ENCODE results near the gene RRP9.
A peak's percentile ranks its signal among the peaks of the same experiment; 100 is the strongest.

The RRP9 gene

GRCh38 chr3:51961011-51961410 lies 19.3 kb upstream of the RRP9 start:
- H3K4me3 ChIP-seq (replicated peaks; ENCODE audit: low read depth, low read length) = no peak overlapping the region
- no peak for TF ChIP-seq CTCF (IDR thresholded peaks at IDR 0.05; ENCODE audit: low read depth, low read length, missing control alignments)
- no peak for DNase-seq (ENCODE audit: extremely low read depth, low read depth)

- TF ChIP-seq CTCF (IDR thresholded peaks at IDR 0.05; ENCODE audit: low read depth, low read length, missing control alignments) = no peak
- no peak for DNase-seq (ENCODE audit: extremely low read depth, low read depth)
- H3K4me3 ChIP-seq (replicated peaks; ENCODE audit: low read depth, low read length) = no peak overlapping the region
Observed at GRCh38 chr3:51960386-51960785, 18.7 kb upstream of the RRP9 start.

GRCh38 chr3:51959651-51960050 lies 17.9 kb upstream of the RRP9 start:
- no peak for DNase-seq (ENCODE audit: extremely low read depth, low read depth)
- H3K4me3 ChIP-seq (replicated peaks; ENCODE audit: low read depth, low read length) = no peak overlapping the region
- no peak for TF ChIP-seq CTCF (IDR thresholded peaks at IDR 0.05; ENCODE audit: low read depth, low read length, missing control alignments)

GRCh38 chr3:51958603-51959521 lies 17.2 kb upstream of the RRP9 start:
- DNase-seq (ENCODE audit: extremely low read depth, low read depth) = no peak
- no peak for TF ChIP-seq CTCF (IDR thresholded peaks at IDR 0.05; ENCODE audit: low read depth, low read length, missing control alignments)
- no peak overlapping the region for H3K4me3 ChIP-seq (replicated peaks; ENCODE audit: low read depth, low read length)

- no peak for TF ChIP-seq CTCF (IDR thresholded peaks at IDR 0.05; ENCODE audit: low read depth, low read length, missing control alignments)
- no peak for DNase-seq (ENCODE audit: extremely low read depth, low read depth)
Observed at GRCh38 chr3:51957520-51958205, 16.0 kb upstream of the RRP9 start.

GRCh38 chr3:51955893-51956770 lies 14.4 kb upstream of the RRP9 start:
- peak; percentile 52 for TF ChIP-seq CTCF (IDR thresholded peaks at IDR 0.05; ENCODE audit: low read depth, low read length, missing control alignments)
- DNase-seq (ENCODE audit: extremely low read depth, low read depth) = no peak
- 0 out of 2 replicates have a peak overlapping the region, but pooled peaks have one; percentile 20 for H3K4me3 ChIP-seq (replicated peaks; ENCODE audit: low read depth, low read length)

More at GRCh38 chr3:51957520-51958205, 16.0 kb upstream of the RRP9 start:
- H3K4me3 ChIP-seq (replicated peaks; ENCODE audit: low read depth, low read length) = no peak overlapping the region

All from HFF-Myc (cell line).